Measurements from ENCODE around the gene BET1. TPM values are rescaled to one million over a fixed set of nuclear protein-coding genes. Genes with fewer than 3 reads are reported as not detected.

Gene BET1
- total and polyA plus RNA-seq, 2 donors from 2014 or later, result 25.8 to 32.2 TPM

DNA sequence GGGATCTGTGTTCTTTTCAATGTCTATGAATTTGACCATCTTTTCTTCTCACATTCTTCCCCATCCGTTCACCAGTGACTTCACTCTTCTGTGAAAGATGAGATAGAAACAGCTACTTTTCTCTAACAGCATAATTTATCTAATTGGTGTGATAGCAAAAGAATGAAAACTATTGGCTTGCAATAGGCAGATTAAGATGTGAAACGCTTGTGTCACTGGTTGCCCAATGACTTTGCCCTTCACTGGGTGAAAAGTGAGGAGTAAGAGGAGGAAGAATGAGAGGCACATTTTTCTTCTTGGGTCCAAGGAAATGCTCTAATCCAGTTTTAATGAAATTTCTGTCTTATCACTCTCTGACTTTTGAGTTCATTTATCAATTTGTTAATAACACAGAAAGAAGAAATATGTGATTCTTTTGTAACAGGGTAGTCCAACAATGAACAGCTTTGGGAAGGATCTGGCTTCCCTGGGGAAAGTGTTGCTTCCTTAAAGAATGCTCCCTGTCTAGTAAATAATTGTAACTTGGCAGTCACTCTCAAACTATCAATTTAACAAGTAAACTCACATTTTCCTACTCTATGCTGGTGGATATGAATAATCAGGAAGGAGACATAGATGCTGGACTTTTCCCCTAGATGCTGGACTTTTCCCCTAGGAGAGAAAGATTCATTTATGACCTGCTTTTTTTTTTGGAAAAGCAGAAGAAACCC lies 35.1 kb downstream of the BET1 start:
- no peaks in the 10 kb centered on the region for H3K27me3 ChIP-seq (ENCODE audit: control insufficient read depth, insufficient read depth, low read length)
- H3K4me3 ChIP-seq (ENCODE audit: low read length in 3 of 3), result no peak overlapping the region
- intact Hi-C loops (cut with DNase I), result no loop called here
- no peaks in the 10 kb centered on the region for H3K36me3 ChIP-seq (ENCODE audit: control insufficient read depth in 2 of 3, insufficient read depth in 3 of 3, low read length in 3 of 3)
- no peaks in the 10 kb centered on the region for H3K4me1 ChIP-seq (ENCODE audit: control insufficient read depth in 2 of 3, insufficient read depth in 2 of 3, low read depth in 1 of 3, low read length in 3 of 3)
- no peak overlapping the region for H3K27ac ChIP-seq (ENCODE audit: low read depth in 2 of 2, low read length in 2 of 2)
- H3K9ac ChIP-seq (ENCODE audit: low read length in 3 of 3), result no peak overlapping the region
- TF ChIP-seq, protein P1, sequence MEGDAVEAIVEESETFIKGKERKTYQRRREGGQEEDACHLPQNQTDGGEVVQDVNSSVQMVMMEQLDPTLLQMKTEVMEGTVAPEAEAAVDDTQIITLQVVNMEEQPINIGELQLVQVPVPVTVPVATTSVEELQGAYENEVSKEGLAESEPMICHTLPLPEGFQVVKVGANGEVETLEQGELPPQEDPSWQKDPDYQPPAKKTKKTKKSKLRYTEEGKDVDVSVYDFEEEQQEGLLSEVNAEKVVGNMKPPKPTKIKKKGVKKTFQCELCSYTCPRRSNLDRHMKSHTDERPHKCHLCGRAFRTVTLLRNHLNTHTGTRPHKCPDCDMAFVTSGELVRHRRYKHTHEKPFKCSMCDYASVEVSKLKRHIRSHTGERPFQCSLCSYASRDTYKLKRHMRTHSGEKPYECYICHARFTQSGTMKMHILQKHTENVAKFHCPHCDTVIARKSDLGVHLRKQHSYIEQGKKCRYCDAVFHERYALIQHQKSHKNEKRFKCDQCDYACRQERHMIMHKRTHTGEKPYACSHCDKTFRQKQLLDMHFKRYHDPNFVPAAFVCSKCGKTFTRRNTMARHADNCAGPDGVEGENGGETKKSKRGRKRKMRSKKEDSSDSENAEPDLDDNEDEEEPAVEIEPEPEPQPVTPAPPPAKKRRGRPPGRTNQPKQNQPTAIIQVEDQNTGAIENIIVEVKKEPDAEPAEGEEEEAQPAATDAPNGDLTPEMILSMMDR (IDR thresholded peaks at IDR 0.05; ENCODE audit: borderline replicate concordance, extremely low read depth, insufficient read depth), result no peak
- no peak for DNase-seq
- H3K9me3 ChIP-seq (ENCODE audit: control insufficient read depth in 2 of 3, insufficient read depth in 1 of 3, low read length in 3 of 3), result no peaks in the 10 kb centered on the region
- FAIRE-seq, result no peak

DNA sequence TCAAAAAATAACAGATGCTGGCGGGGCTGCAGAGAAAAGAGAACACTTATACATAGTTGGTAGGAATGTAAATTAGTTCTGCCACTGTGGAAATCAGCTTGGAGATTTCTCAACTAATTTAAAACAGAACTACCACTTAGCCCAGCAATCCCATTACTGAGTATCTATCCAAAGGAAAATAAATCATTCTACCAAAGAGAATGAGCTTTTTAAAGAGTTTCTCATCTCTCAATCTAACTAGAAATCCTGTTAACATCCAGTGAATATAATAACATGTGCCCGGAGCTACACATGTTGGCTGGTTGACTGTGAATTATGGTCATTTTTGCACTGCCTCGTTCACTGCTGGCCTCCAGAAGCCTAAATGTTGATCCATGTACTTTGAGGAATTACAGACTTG lies 39.3 kb downstream of the BET1 start:
- Histone ChIP-seq H3K27ac (ENCODE audit: low read depth in 2 of 2, low read length in 2 of 2) (no peak overlapping the region), H3K4me3 (ENCODE audit: low read length in 3 of 3) (no peak overlapping the region), H3K9me3 (ENCODE audit: control insufficient read depth in 2 of 3, insufficient read depth in 1 of 3, low read length in 3 of 3) (no peaks in the 10 kb centered on the region), H3K27me3 (ENCODE audit: control insufficient read depth, insufficient read depth, low read length) (no peaks in the 10 kb centered on the region), H3K36me3 (ENCODE audit: control insufficient read depth in 2 of 3, insufficient read depth in 3 of 3, low read length in 3 of 3) (no peaks in the 10 kb centered on the region), H3K4me1 (ENCODE audit: control insufficient read depth in 2 of 3, insufficient read depth in 2 of 3, low read depth in 1 of 3, low read length in 3 of 3) (no peaks in the 10 kb centered on the region), H3K9ac (ENCODE audit: low read length in 3 of 3) (no peak overlapping the region)
- no peak for FAIRE-seq
- TF ChIP-seq, protein P1 (IDR thresholded peaks at IDR 0.05; ENCODE audit: borderline replicate concordance, extremely low read depth, insufficient read depth), result no peak
- no peak for DNase-seq
- intact Hi-C loops (cut with DNase I), result no loop called here

DNA sequence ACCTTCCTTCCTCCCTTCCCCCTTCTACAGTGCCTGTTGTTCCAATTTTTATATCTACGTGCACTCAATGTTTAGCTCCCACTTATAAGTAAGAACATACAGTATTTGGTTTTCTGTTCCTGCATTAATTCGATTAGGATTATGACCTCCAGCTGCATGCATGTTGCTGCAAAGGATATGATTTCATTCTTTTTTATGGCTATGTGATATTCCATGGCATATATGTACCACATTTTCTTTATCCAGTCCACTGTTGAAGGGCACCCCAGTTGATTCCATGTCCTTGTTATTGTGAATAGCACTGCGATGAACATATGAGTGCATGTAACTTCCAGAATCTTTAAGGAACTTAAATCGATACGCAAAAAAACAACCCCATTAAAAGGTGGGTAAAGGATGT lies 39.9 kb downstream of the BET1 start:
- no peak overlapping the region for H3K4me3 ChIP-seq (ENCODE audit: low read length in 3 of 3)
- H3K36me3 ChIP-seq (ENCODE audit: control insufficient read depth in 2 of 3, insufficient read depth in 3 of 3, low read length in 3 of 3), result no peaks in the 10 kb centered on the region
- no peaks in the 10 kb centered on the region for H3K4me1 ChIP-seq (ENCODE audit: control insufficient read depth in 2 of 3, insufficient read depth in 2 of 3, low read depth in 1 of 3, low read length in 3 of 3)
- H3K9me3 ChIP-seq (ENCODE audit: control insufficient read depth in 2 of 3, insufficient read depth in 1 of 3, low read length in 3 of 3), result no peaks in the 10 kb centered on the region
- DNase-seq (no peak), FAIRE-seq (no peak)
- TF ChIP-seq, protein P1 (IDR thresholded peaks at IDR 0.05; ENCODE audit: borderline replicate concordance, extremely low read depth, insufficient read depth), result no peak
- no peak overlapping the region for H3K9ac ChIP-seq (ENCODE audit: low read length in 3 of 3)
- intact Hi-C loops (cut with DNase I), result no loop called here
- no peaks in the 10 kb centered on the region for H3K27me3 ChIP-seq (ENCODE audit: control insufficient read depth, insufficient read depth, low read length)
- no peak overlapping the region for H3K27ac ChIP-seq (ENCODE audit: low read depth in 2 of 2, low read length in 2 of 2)

DNA sequence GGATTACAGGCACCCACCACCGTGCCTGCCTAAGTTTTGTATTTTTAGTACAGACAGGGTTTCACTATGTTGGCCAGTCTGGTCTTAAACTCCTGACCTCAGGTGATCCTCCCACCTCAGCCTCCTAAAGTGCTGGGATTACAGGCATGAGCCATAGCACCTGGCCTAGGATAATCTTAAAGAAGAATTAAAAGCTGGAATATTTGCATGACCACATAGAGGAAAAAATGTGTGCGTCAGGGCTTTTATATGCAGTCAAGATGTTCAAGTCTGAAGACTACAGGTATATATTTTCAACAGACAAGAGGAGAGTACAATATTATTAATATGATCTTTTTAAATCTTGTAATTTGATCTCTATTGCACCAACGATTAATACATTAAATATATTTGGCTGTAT lies 43.2 kb downstream of the BET1 start:
- Histone ChIP-seq H3K27ac (ENCODE audit: low read depth in 2 of 2, low read length in 2 of 2) (no peak overlapping the region), H3K9ac (ENCODE audit: low read length in 3 of 3) (no peak overlapping the region), H3K4me3 (ENCODE audit: low read length in 3 of 3) (no peak overlapping the region), H3K4me1 (ENCODE audit: control insufficient read depth in 2 of 3, insufficient read depth in 2 of 3, low read depth in 1 of 3, low read length in 3 of 3) (no peaks in the 10 kb centered on the region), H3K27me3 (ENCODE audit: control insufficient read depth, insufficient read depth, low read length) (no peaks in the 10 kb centered on the region), H3K36me3 (ENCODE audit: control insufficient read depth in 2 of 3, insufficient read depth in 3 of 3, low read length in 3 of 3) (no peaks in the 10 kb centered on the region), H3K9me3 (ENCODE audit: control insufficient read depth in 2 of 3, insufficient read depth in 1 of 3, low read length in 3 of 3) (no peaks in the 10 kb centered on the region)
- TF ChIP-seq, protein P1 (IDR thresholded peaks at IDR 0.05; ENCODE audit: borderline replicate concordance, extremely low read depth, insufficient read depth), result no peak
- DNase-seq (no peak), FAIRE-seq (no peak)
- intact Hi-C loops (cut with DNase I), result no loop called here
